ENCODE data around the gene MYOM3.

Gene MYOM3

GRCh38 chr1:24138476-24139221, 26.7 kb upstream of the MYOM3 start:
- no peak for DNase-seq

- DNase-seq = no peak
Observed at GRCh38 chr1:24136956-24137539, 25.1 kb upstream of the MYOM3 start.

DNA sequence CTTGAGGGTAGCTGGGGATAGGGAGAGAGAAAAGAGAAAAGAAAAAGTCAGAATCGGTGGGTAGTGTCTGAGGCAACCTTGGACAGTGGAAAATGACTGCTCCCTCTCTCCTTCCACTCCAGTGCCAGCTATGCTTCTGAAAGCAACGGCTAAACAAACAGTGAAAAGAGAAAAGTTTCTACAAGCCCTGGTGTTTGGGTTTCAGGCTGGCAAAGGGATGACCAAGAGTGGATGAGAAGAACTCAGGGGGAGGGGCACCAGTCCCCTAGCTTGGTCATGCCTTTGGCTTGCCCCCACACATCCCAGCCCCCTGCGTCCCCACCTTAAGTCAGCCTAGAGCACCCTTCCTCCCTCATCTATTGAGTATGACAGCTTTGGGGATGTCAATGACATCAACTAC, 22.4 kb upstream of the MYOM3 start:
- no peak for DNase-seq

GRCh38 chr1:24133819-24134218, 21.9 kb upstream of the MYOM3 start:
- DNase-seq = no peak

DNA sequence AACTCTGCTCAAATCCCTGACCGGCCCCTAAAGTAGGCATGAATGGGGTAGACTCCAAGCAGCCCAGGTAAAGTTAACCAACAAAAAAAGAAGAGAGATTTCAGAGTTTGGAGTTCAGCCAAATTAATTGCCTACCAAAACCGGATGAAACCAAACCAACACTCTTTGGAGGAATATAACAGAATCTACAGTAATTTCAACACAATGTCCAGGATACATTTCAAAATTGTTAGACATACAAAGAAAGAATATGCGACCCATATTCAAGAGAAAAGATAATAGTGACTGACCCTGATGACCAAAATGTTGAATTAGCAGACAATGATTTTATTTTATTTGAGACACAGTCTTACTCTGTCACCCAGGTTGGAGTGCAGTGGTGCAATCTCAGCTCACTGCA, 18.4 kb upstream of the MYOM3 start:
- DNase-seq = no peak

DNA sequence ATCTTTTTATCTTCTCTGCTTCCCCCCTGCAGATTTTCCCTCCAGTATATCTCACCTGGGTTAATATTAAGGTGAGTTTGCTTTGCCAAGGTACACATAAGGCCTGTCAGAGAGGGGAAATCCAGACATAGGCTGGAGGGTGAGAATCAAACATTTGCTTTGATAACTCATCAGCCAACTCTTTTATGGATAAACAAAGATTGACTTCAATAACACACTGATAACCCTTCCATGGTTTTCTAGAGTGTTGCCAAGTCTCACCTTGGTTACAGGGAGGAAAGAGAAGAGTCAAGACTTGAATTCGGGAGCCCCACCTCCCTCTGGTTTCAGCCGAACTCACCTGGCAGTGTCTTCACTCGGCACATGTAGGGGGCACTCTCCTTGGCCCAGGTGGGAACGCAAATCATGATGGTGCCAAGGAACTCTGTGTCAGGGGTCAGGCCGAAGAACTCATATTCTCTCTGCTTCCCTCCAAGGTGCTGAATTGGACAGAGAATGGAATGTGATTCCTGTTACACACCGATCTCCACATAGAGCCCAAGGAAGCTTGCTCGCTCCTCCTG, 15.9 kb upstream of the MYOM3 start:
- no peak for DNase-seq

DNA sequence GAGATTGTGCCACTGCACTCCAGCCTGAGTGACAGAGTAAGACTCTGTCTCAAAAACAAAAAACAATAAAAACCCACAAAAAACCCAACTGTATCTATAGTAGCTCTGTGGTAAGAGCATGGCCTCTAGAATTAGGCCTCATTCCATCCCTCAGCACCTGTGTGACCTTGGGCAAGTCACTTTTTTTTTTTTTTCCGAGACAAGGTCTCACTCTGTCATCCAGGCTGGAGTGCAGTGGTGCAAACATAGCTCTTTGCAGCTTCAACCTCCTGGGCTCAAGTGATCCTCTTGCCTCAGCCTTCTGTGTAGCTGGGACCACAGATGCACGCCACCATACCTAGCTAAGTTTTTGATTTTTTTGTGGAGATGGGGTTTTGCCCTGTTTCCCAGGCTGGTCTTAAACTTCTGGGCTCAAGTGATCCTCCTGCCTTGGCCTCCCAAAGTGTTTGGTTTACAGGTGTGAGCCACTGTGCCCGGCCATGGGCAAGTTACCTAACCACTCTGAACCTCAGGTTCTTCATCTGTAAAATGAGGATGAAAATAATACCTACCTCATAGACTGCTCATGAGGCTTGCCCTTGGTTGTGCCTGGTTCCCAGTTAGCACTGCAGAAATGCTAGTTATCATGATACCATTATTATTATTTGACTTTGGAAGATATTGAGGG, 15.3 kb upstream of the MYOM3 start:
- DNase-seq = no peak

- DNase-seq = no peak
Observed at GRCh38 chr1:24126672-24127023, 14.7 kb upstream of the MYOM3 start.

DNA sequence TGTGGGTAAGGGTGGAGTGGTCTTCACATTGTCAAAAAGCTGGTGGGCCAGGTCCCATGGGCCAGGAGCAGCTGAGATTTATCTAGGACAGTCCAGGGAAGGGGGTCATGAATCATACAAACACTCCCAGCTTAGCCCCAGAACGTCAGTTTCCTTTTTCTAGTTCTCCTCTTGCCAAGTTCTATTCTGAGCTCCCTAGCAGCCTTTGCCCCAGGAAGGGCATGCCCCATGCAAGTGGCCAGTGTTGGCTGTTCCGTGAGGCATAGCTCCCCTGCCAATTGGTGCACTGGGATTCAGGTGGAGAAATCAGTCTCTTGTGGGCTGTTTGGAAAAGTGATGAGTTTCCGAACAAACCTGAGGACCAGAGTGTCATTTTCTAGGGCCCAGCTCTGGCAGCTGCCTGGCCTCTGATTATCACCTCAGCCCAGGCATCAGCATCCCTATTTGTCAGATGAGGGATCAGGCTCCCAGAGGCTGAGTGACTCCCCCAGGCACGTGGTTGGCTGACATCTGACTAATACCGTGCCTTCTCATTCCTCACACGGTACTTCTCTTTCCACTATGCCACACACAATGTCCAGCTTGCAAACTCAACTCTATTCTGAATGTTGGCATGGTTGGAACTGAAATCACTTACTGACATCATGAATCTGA, 14.2 kb upstream of the MYOM3 start:
- DNase-seq = no peak

DNA sequence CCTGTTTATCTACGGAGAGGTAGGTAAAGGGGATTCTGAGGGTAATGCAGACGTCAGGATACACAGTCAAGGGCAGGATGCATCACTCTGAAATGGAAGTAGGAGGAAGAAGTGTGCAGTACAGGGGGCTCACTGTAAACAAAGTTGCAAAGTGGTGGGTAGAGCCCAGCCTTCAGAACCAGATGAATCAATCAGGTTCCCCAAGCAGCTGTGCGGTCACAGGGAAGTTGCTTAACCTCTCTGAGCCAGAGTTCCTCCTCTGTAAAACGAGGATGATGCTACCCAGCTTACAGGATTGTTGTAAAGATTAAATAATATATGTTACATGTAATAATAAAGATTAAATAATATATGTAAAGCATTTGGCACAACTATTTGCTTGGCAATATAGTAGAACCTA, 13.5 kb upstream of the MYOM3 start:
- DNase-seq = no peak

DNA sequence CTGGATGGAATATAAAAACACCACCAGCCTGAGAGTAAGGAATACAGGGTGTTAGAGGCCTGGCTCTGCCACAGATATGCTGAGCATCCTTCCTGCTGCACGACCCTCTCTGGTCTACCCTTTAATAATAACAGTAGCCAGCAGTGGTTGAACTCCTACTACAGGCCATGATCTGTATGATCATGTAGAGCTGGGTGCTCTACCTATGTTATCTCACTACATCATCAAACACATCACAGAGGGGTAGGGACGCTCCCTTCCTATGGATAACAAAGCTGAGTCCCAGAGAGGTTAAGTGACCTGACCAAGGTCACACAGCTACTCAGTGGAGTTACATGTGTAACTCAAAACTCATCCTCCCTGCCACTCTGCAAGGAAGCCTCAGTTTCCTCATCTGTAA, 13.0 kb upstream of the MYOM3 start:
- no peak for DNase-seq

- no peak for DNase-seq
Observed at GRCh38 chr1:24123611-24124010, 11.7 kb upstream of the MYOM3 start.

DNA sequence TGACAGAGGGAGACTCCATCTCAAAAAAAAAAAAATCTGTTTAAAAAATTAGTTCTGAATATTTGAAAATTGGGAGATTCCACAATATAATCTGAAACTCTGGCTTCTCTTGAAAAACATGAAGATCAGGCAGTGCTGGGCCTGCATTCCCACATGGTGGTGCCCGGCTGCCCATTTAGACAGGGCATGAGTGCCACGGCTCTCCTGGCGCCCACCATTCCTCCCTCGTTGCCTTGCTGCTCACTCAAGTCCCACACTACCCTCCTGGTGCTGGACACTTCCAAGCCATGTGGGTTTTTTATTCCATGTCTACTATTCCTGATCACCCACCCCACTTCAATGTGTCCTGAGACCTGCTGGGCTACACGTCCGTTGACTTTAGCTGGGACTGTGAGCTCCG, 10.8 kb upstream of the MYOM3 start:
- DNase-seq = no peak

DNA sequence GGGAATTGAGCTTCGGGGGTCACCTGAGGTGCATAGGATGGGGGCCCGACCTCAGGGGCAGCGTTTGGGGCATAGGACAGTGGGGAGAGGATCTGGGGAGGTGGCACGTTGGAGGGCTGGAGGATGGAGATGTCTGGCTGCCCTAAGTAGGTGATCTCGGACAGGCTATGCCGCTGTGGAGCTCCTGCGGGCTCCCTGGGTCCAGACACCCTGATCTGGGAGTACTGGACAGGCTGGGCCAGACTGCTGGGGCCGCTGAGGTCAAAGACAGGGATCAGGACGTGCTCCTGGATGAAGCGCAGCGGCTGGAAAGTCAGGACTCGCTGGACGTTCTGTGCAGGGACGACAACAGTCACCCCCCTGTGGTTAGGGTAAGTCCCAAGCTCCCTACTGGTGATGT, 9.5 kb upstream of the MYOM3 start:
- DNase-seq = no peak

DNA sequence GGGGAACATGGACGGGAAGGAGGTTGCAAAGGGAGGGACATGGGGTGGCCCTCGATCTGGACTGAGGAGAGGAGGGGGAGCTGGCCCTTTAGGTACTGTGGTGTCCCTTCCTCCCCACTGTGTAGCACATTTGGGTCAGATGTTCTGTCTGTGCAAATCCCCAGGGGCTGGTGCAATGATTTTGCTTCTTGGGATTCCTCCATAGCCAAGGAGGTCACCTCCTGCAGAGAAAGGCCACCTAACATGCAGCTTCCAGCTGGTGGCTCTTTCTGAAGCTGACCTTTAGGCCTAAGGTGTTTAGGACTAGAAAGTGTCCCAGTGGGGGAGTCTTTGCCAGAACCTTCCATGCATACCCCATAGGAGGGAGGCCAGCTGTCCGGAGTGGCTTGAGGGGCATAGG, 9.0 kb upstream of the MYOM3 start:
- no peak for DNase-seq

- no peak for DNase-seq
Observed at GRCh38 chr1:24119859-24120756, 8.2 kb upstream of the MYOM3 start.

DNA sequence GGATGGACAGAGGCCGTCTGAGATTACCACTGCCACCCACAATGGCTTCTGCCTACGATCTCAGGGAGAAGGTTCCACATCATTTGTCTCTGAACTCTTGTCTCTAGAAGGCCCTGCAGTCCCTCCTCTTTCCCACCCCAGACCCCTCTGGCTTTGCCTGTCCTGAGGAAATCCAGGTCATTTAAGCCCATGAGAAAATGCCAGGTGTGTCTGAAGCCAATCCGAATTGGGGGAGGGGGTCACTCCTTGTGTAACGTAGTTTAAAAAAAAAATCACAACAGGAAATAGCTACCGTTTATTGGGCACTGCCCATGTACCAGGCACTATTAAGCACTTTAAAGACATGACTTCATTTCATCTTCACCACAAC, 7.5 kb upstream of the MYOM3 start:
- DNase-seq = no peak

GRCh38 chr1:24118410-24119242, 6.7 kb upstream of the MYOM3 start:
- no peak for DNase-seq

GRCh38 chr1:24117722-24118409, 5.9 kb upstream of the MYOM3 start:
- peak; percentile 50 for DNase-seq

DNA sequence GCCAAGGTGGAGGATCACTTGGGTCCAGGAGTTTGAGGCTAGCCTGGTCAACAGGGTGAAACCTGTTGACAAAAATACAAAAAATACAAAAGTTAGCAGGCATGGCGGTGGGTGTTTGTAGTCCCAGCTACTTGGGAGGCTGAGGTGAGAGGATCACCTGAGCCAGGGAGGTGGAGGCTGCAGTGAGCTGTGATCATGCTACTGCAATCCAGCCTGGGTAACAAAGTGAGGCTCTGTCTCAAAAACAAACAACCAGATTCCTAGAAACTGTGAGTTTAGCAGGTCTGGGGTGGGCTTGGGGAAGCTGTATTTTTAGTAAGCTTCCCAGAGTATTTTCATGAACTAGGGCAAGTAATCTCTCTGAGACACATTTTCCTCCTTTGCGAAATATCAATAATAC, 5.2 kb upstream of the MYOM3 start:
- DNase-seq = no peak

GRCh38 chr1:24114753-24115152, 2.8 kb upstream of the MYOM3 start:
- DNase-seq = no peak

Measured in fibroblast of skin of right quadriceps (primary cell).